Muscle of leg (tissue), 16 donors: ENCODE results near the gene C6orf120. TPM values are rescaled to one million over a fixed set of nuclear protein-coding genes. Genes with fewer than 3 reads are reported as not detected.
A peak's percentile ranks its signal among the peaks of the same experiment; 100 is the strongest.

ENCODE experiments used
- DNase-seq: peaks from one replicate; pipeline ENCODE4 v3.0.0; 2013
- H3K27ac ChIP-seq: one replicate; pipeline ENCODE4 v1.5.1; 2013; ENCODE audit warnings: mild to moderate bottlenecking, low read length, control low read depth
- H3K27me3 ChIP-seq: one replicate; pipeline ENCODE4 v1.6.1; 2013; ENCODE audit warnings: low read length; ENCODE audit not compliant: control insufficient read depth, insufficient read depth
- H3K36me3 ChIP-seq: one replicate; pipeline ENCODE4 v1.6.1; 2013; ENCODE audit warnings: low read length; ENCODE audit not compliant: control insufficient read depth, insufficient read depth
- H3K4me1 ChIP-seq: one replicate; pipeline ENCODE4 v1.6.1; 2013; ENCODE audit warnings: low read length; ENCODE audit not compliant: control insufficient read depth, insufficient read depth
- H3K4me3 ChIP-seq: one replicate; pipeline ENCODE4 v1.5.1; 2013; ENCODE audit warnings: low read length, control low read depth
- H3K9me3 ChIP-seq: replicated peaks from 2 replicates; pipeline ENCODE4 v1.6.1; 2013; ENCODE audit warnings: low read depth, low read length; ENCODE audit not compliant: control insufficient read depth
- WGBS: methylation state at CpG from one replicate; pipeline ENCODE4 v1.1.5; 2013; ENCODE audit warnings: missing lambda C conversion rate; ENCODE audit not compliant: insufficient coverage; 5-methylcytosine and 5-hydroxymethylcytosine counted together
- long read RNA-seq, 11 donors: transcript quantifications; one replicate each; lab custom pipeline, GENCODE V29; 2026
- polyA plus RNA-seq, 8 donors: library from polyadenylated mRNA; unstranded; fragments of 120-200 nt; gene quantifications; one replicate each; pipeline versions ENCODE4 v1.2.1 to v1.2.3, GENCODE V29; 2013; ENCODE audit warnings: inconsistent platforms in 1 of 8, low replicate concordance in 1 of 8; ENCODE audit not compliant: insufficient read length in 8 of 8, insufficient read depth in 1 of 8
- total RNA-seq: library from RNA; stranded (reverse); fragments of 120-200 nt; gene quantifications from one replicate; pipeline ENCODE4 v1.2.4, GENCODE V29; 2013

C6orf120 gene
- 29.8 TPM for total RNA-seq
- polyA plus RNA-seq: 10 to 100 TPM; 24.3 to 41.6 (median 33.5) TPM
- long read RNA-seq, donor 1, transcript C6orf120-201 (1 exons, 2,667 nt): major isoform, 19 of 19 reads
- long read RNA-seq, donor 1, partial matches to known transcripts: 0 of 19 reads
- long read RNA-seq, donor 1, other reads (novel, unspliced or antisense): 0 of 19 reads
- long read RNA-seq, donor 2, transcript C6orf120-201 (1 exons, 2,667 nt): major isoform, 7 of 7 reads
- long read RNA-seq, donor 2, partial matches to known transcripts: 0 of 7 reads
- long read RNA-seq, donor 2, other reads (novel, unspliced or antisense): 0 of 7 reads
- long read RNA-seq, donor 3, transcript C6orf120-201 (1 exons, 2,667 nt): major isoform, 32 of 32 reads
- long read RNA-seq, donor 3, partial matches to known transcripts: 0 of 32 reads
- long read RNA-seq, donor 3, other reads (novel, unspliced or antisense): 0 of 32 reads
- long read RNA-seq, donor 4, transcript C6orf120-201 (1 exons, 2,667 nt): major isoform, 21 of 21 reads
- long read RNA-seq, donor 4, partial matches to known transcripts: 0 of 21 reads
- long read RNA-seq, donor 4, other reads (novel, unspliced or antisense): 0 of 21 reads
- long read RNA-seq, donor 5, transcript C6orf120-201 (1 exons, 2,667 nt): major isoform, 71 of 104 reads
- long read RNA-seq, donor 5, partial matches to known transcripts: 26 of 104 reads
- long read RNA-seq, donor 5, other reads (novel, unspliced or antisense): 7 of 104 reads
- long read RNA-seq, donor 6, transcript C6orf120-201 (1 exons, 2,667 nt): major isoform, 46 of 46 reads
- long read RNA-seq, donor 6, partial matches to known transcripts: 0 of 46 reads
- long read RNA-seq, donor 6, other reads (novel, unspliced or antisense): 0 of 46 reads
- long read RNA-seq, donor 7, transcript C6orf120-201 (1 exons, 2,667 nt): major isoform, 44 of 68 reads
- long read RNA-seq, donor 7, partial matches to known transcripts: 19 of 68 reads
- long read RNA-seq, donor 7, other reads (novel, unspliced or antisense): 5 of 68 reads
- long read RNA-seq, donor 8, transcript C6orf120-201 (1 exons, 2,667 nt): major isoform, 27 of 27 reads
- long read RNA-seq, donor 8, partial matches to known transcripts: 0 of 27 reads
- long read RNA-seq, donor 8, other reads (novel, unspliced or antisense): 0 of 27 reads
- long read RNA-seq, donor 9, transcript C6orf120-201 (1 exons, 2,667 nt): major isoform, 28 of 34 reads
- long read RNA-seq, donor 9, partial matches to known transcripts: 6 of 34 reads
- long read RNA-seq, donor 9, other reads (novel, unspliced or antisense): 0 of 34 reads
- long read RNA-seq, donor 10, transcript C6orf120-201 (1 exons, 2,667 nt): major isoform, 54 of 98 reads
- long read RNA-seq, donor 10, partial matches to known transcripts: 38 of 98 reads
- long read RNA-seq, donor 10, other reads (novel, unspliced or antisense): 6 of 98 reads
- long read RNA-seq, donor 11, transcript C6orf120-201 (1 exons, 2,667 nt): major isoform, 27 of 27 reads
- long read RNA-seq, donor 11, partial matches to known transcripts: 0 of 27 reads
- long read RNA-seq, donor 11, other reads (novel, unspliced or antisense): 0 of 27 reads

- Histone ChIP-seq H3K9me3 (no peaks in the 10 kb centered on the region), H3K36me3 (peaks cover 9% of the 10 kb centered on the region), H3K27ac (peak within 1 kb of the TSS; percentile 92), H3K27me3 (no peaks in the 10 kb centered on the region), H3K4me1 (peaks cover 9% of the 10 kb centered on the region), H3K4me3 (peak within 1 kb of the TSS; percentile 93)
- peak; percentile 98 for DNase-seq
- under 1% methylated on average over 87 of the region's 92 CpGs for WGBS
These were observed at the start of gene C6orf120, which contains the start of gene WDR27 for GRCh38 chr6:169701954-169702839. TSS of gene C6orf120 (plus strand) at chr6:169702126. CDS start at chr6:169702460, 334 bp downstream. TSS of gene WDR27 (minus strand) at chr6:169702029. CDS start at chr6:169689005, 13,024 bp downstream.

GRCh38 chr6:169652896-169653295 is 49.0 kb upstream of the C6orf120 start:
- 96% methylated on average over 9 of the region's 11 CpGs for WGBS
- Histone ChIP-seq H3K9me3 (no peaks in the 10 kb centered on the region), H3K4me3 (no peak overlapping the region), H3K27me3 (no peaks in the 10 kb centered on the region), H3K27ac (no peak overlapping the region), H3K4me1 (peaks cover 5% of the 10 kb centered on the region), H3K36me3 (peaks cover 18% of the 10 kb centered on the region)
- no peak for DNase-seq

- WGBS: 86% methylated on average over 6 of the region's 6 CpGs
- peaks cover 23% of the 10 kb centered on the region for H3K36me3 ChIP-seq
- H3K9me3 ChIP-seq: no peaks in the 10 kb centered on the region
- peaks cover 5% of the 10 kb centered on the region for H3K4me1 ChIP-seq
- H3K27me3 ChIP-seq: no peaks in the 10 kb centered on the region
- no peak overlapping the region for H3K4me3 ChIP-seq
- peak overlapping the region; percentile 6 for H3K27ac ChIP-seq
- DNase-seq: no peak
These were observed 48.2 kb upstream of the C6orf120 start for GRCh38 chr6:169653691-169654090.

GRCh38 chr6:169654598-169655391 is 47.1 kb upstream of the C6orf120 start:
- no peaks in the 10 kb centered on the region for H3K9me3 ChIP-seq
- H3K27ac ChIP-seq: peak overlapping the region; percentile 87
- WGBS: 54% methylated on average over 46 of the region's 46 CpGs

GRCh38 chr6:169656546-169657283 is 45.2 kb upstream of the C6orf120 start:
- H3K4me3 ChIP-seq: no peak overlapping the region
- WGBS: 92% methylated on average over 16 of the region's 23 CpGs
- no peak overlapping the region for H3K27ac ChIP-seq
- no peaks in the 10 kb centered on the region for H3K27me3 ChIP-seq
- H3K36me3 ChIP-seq: peaks cover 47% of the 10 kb centered on the region
- no peak for DNase-seq
- H3K4me1 ChIP-seq: peaks cover 5% of the 10 kb centered on the region
- no peaks in the 10 kb centered on the region for H3K9me3 ChIP-seq

More at GRCh38 chr6:169654598-169655391, 47.1 kb upstream of the C6orf120 start:
- Histone ChIP-seq H3K27me3 (no peaks in the 10 kb centered on the region), H3K4me3 (peak overlapping the region; percentile 60), H3K4me1 (peaks cover 5% of the 10 kb centered on the region), H3K36me3 (peaks cover 33% of the 10 kb centered on the region)
- peak; percentile 91 for DNase-seq

- Histone ChIP-seq H3K4me1 (peaks cover 5% of the 10 kb centered on the region), H3K4me3 (no peak overlapping the region), H3K9me3 (no peaks in the 10 kb centered on the region), H3K36me3 (peaks cover 49% of the 10 kb centered on the region), H3K27me3 (no peaks in the 10 kb centered on the region), H3K27ac (no peak overlapping the region)
- 91% methylated on average over 13 of the region's 13 CpGs for WGBS
- DNase-seq: no peak
These were observed 44.7 kb upstream of the C6orf120 start for GRCh38 chr6:169657284-169657610.

- Histone ChIP-seq H3K27me3 (no peaks in the 10 kb centered on the region), H3K4me3 (no peak overlapping the region), H3K36me3 (peaks cover 62% of the 10 kb centered on the region), H3K9me3 (no peaks in the 10 kb centered on the region), H3K27ac (no peak overlapping the region), H3K4me1 (peaks cover 5% of the 10 kb centered on the region)
- no peak for DNase-seq
- 91% methylated on average over 17 of the region's 26 CpGs for WGBS
These were observed 41.9 kb upstream of the C6orf120 start for GRCh38 chr6:169659820-169660610.
